GM23338 (cell line): ENCODE results near the gene ZCCHC17. TPM values are rescaled to one million over a fixed set of nuclear protein-coding genes. Genes with fewer than 3 reads are reported as not detected.
A peak's percentile ranks its signal among the peaks of the same experiment; 100 is the strongest.

Source experiments
- ATAC-seq: fragments of 200-7000 bp; cut with Tn5 transposase; 3 replicates; pipeline ENCODE4 v1.9.1; 2020
- DNase-seq: peaks from one replicate; pipeline ENCODE4 v3.0.0-alpha.2; 2015; ENCODE audit warnings: low spot score
- H2AFZ ChIP-seq: fragments of 200-600 bp; sonication (generic); 2 replicates; pipeline ENCODE4 v1.8.0; 2016; ENCODE audit warnings: antibody characterized with exemption, mild to moderate bottlenecking, moderate library complexity
- H3F3A ChIP-seq: fragments of 200-600 bp; sonication (generic); replicated peaks from 2 replicates; pipeline ENCODE4 v1.8.0; 2017; ENCODE audit warnings: antibody characterized with exemption, mixed run types, low read depth
- H3K27ac ChIP-seq: fragments of 200-600 bp; sonication (generic); 2 replicates; pipeline ENCODE4 v1.6.1; 2016; ENCODE audit warnings: low read depth
- H3K27me3 ChIP-seq: fragments of 200-600 bp; sonication (generic); 2 replicates; pipeline ENCODE4 v1.8.0; 2016; ENCODE audit warnings: mild to moderate bottlenecking, mixed run types, moderate library complexity; ENCODE audit not compliant: insufficient read depth
- H3K36me3 ChIP-seq: fragments of 200-600 bp; sonication (generic); 2 replicates; pipeline ENCODE4 v1.8.0; 2016; ENCODE audit warnings: mild to moderate bottlenecking; ENCODE audit not compliant: insufficient read depth
- H3K4me1 ChIP-seq: fragments of 200-600 bp; sonication (generic); 2 replicates; pipeline ENCODE4 v1.8.0; 2016; ENCODE audit warnings: mild to moderate bottlenecking, moderate library complexity; ENCODE audit not compliant: insufficient read depth
- H3K4me2 ChIP-seq: fragments of 200-600 bp; sonication (generic); 2 replicates; pipeline ENCODE4 v1.7.1; 2017; ENCODE audit warnings: mixed run types
- H3K4me3 ChIP-seq: fragments of 200-600 bp; sonication (generic); 2 replicates; pipeline ENCODE4 v1.6.1; 2016; ENCODE audit warnings: mixed run types
- H3K79me2 ChIP-seq: fragments of 200-600 bp; sonication (generic); replicated peaks from 2 replicates; pipeline ENCODE4 v1.8.0; 2017; ENCODE audit warnings: mild to moderate bottlenecking; ENCODE audit not compliant: insufficient read depth
- H3K9me2 ChIP-seq: fragments of 200-600 bp; sonication (generic); 2 replicates; pipeline ENCODE4 v1.8.0; 2017; ENCODE audit not compliant: insufficient read depth
- H4K20me1 ChIP-seq: fragments of 200-600 bp; sonication (generic); replicated peaks from 2 replicates; pipeline ENCODE4 v1.8.0; 2017; ENCODE audit warnings: mild to moderate bottlenecking; ENCODE audit not compliant: insufficient read depth
- H3K27ac Mint-ChIP-seq: 2 replicates; pipeline ENCODE4 v1.8.0; 2020; ENCODE audit warnings: inconsistent platforms, mild to moderate bottlenecking, moderate library complexity, mixed read lengths
- H3K27me3 Mint-ChIP-seq: 3 replicates; pipeline ENCODE4 v1.8.0; 2022; ENCODE audit warnings: low read depth, mild to moderate bottlenecking, moderate library complexity, mixed read lengths, inconsistent platforms; ENCODE audit not compliant: insufficient read depth, poor library complexity
- H3K36me3 Mint-ChIP-seq: 3 replicates; pipeline ENCODE4 v1.8.0; 2021; ENCODE audit warnings: low read depth, mild to moderate bottlenecking, inconsistent platforms, moderate library complexity, mixed read lengths
- H3K4me1 Mint-ChIP-seq: 3 replicates; pipeline ENCODE4 v1.8.0; 2020; ENCODE audit warnings: mild to moderate bottlenecking, inconsistent platforms, mixed read lengths
- H3K4me3 Mint-ChIP-seq: 3 replicates; pipeline ENCODE4 v1.8.0; 2021; ENCODE audit warnings: moderate library complexity, mild to moderate bottlenecking, inconsistent platforms, mixed read lengths
- H3K9me3 Mint-ChIP-seq: 3 replicates; pipeline ENCODE4 v1.8.0; 2020; ENCODE audit warnings: moderate library complexity, mild to moderate bottlenecking, inconsistent platforms, mixed read lengths
- CREB1 ChIP-seq: fragments of 250-450 bp; sonication (Bioruptor Pico); IDR thresholded peaks from 2 replicates; pipeline ENCODE4 v1.5.0; 2020; ENCODE audit warnings: low read depth, mild to moderate bottlenecking, moderate library complexity
- CTCF ChIP-seq, 2 experiments: fragments of 200-600 bp in 1 of 2; sonication (generic) in 1 of 2; conservative IDR thresholded peaks; 2 replicates each; pipeline versions ENCODE4 v1.5.1 to v1.6.1; 2016 to 2017; ENCODE audit warnings: antibody characterized with exemption in 2 of 2, low read depth in 2 of 2, mild to moderate bottlenecking in 2 of 2, moderate library complexity in 1 of 2
- ETS1 ChIP-seq: IDR thresholded peaks from 2 replicates; pipeline ENCODE4 v1.6.1; 2016; ENCODE audit warnings: antibody characterized with exemption
- JUNB ChIP-seq: IDR thresholded peaks from one replicate; pipeline ENCODE4 v1.6.1; 2016; ENCODE audit warnings: antibody characterized with exemption; ENCODE audit not compliant: unreplicated experiment
- NANOG ChIP-seq: IDR thresholded peaks from 2 replicates; pipeline ENCODE4 v1.6.1; 2016; ENCODE audit warnings: antibody characterized with exemption, borderline replicate concordance
- POLR2AphosphoS5 ChIP-seq: IDR thresholded peaks from 2 replicates; pipeline ENCODE4 v1.6.1; 2016; ENCODE audit warnings: antibody characterized with exemption, low read depth
- ZNF331 ChIP-seq: fragments of 250-450 bp; sonication (Bioruptor Pico); IDR thresholded peaks from 2 replicates; pipeline ENCODE4 v1.5.0; 2020; ENCODE audit warnings: low read depth, mild to moderate bottlenecking, moderate library complexity
- ZNF462 ChIP-seq: fragments of 250-450 bp; sonication (Bioruptor Pico); IDR thresholded peaks from 2 replicates; pipeline ENCODE4 v1.5.0; 2020; ENCODE audit warnings: mild to moderate bottlenecking, moderate library complexity
- long read RNA-seq: library from polyadenylated mRNA; unstranded; transcript quantifications from one replicate; pipeline ENCODE4 v2.0.0, GENCODE V29; 2020; ENCODE audit not compliant: unreplicated experiment
- polyA plus RNA-seq: library from polyadenylated mRNA; unstranded; fragments of >200 nt; fragmentation: Nextera tagmentation; extraction: Ambion mirVana; gene quantifications from 2 replicates; pipeline ENCODE4 v1.2.1, GENCODE V29; 2016
- total RNA-seq: library from RNA; depleted of rRNA; stranded (reverse); fragments of >200 nt; shearing (Covaris generic); gene quantifications from 2 replicates; pipeline ENCODE4 v1.2.3, GENCODE V29; 2014; rRNA removed

ZCCHC17 gene
- total RNA-seq (40.1 and 43.7 TPM in 2 replicates), polyA plus RNA-seq (125 and 134 TPM in 2 replicates)
- long read RNA-seq, transcript ZCCHC17-204 (9 exons, 1,705 nt): minor isoform, 5 of 63 reads
- long read RNA-seq, transcript ZCCHC17-201 (8 exons, 1,605 nt): major isoform, 10 of 63 reads
- long read RNA-seq, transcript ZCCHC17-203 (8 exons, 761 nt): minor isoform, 5 of 63 reads
- long read RNA-seq, partial matches to known transcripts: 24 of 63 reads
- long read RNA-seq, other reads (novel, unspliced or antisense): 18 of 63 reads

GRCh38 chr1:31296486-31297276 lies at the start of gene ZCCHC17, which contains the start of gene SNRNP40:
TSS of gene ZCCHC17 (plus strand) at chr1:31297032. CDS start at chr1:31310099, 13,067 bp downstream.
TSS of gene SNRNP40 (minus strand) at chr1:31296788. CDS start at chr1:31296751, 37 bp downstream.
- Histone ChIP-seq H3K4me2 (peak within 1 kb of the TSS; percentile 98), H2AFZ (peak within 1 kb of the TSS; percentile 3; the same call in 1 of the 2 replicates), H3K36me3 (peaks cover 27% of the 10 kb centered on the region), H3K4me3 (peak within 1 kb of the TSS; percentile 85), H3K9me2 (no peaks in the 10 kb centered on the region), H3K27me3 (no peaks in the 10 kb centered on the region), H3K27ac (peak within 1 kb of the TSS; percentile 61), H4K20me1 (peaks cover 27% of the 10 kb centered on the region), H3K4me1 (peaks cover 4% of the 10 kb centered on the region), H3K79me2 (peaks cover 90% of the 10 kb centered on the region), H3F3A (peaks cover 14% of the 10 kb centered on the region; the same call in 1 of the 2 replicates)
- peak; percentile 95 for ATAC-seq
- Mint-ChIP-seq H3K27me3 (peaks cover 3% of the 10 kb centered on the region), H3K27ac (no peak within 1 kb of the TSS), H3K4me1 (peaks cover 13% of the 10 kb centered on the region), H3K36me3 (peaks cover 36% of the 10 kb centered on the region), H3K9me3 (no peaks in the 10 kb centered on the region), H3K4me3 (no peak within 1 kb of the TSS)
- DNase-seq: peak; percentile 100
- no peak for TF ChIP-seq NANOG
- TF ChIP-seq ETS1: 0 out of 2 replicates have a peak, but pooled peaks have one; percentile 69
- TF ChIP-seq POLR2AphosphoS5: peak; percentile 97
- no peak for TF ChIP-seq JUNB
- peak; percentile 94 for TF ChIP-seq CREB1 (CRISPR knock-in tag)
- 0 out of 4 replicates have a peak, but pooled peaks of 1 of the 2 experiments have one; percentile 14 for TF ChIP-seq CTCF (conservative IDR thresholded peaks at IDR 0.05; ENCODE audit: low read depth in 2 of 2)
- no peak for TF ChIP-seq ZNF331 (CRISPR knock-in tag)
- TF ChIP-seq ZNF462 (CRISPR knock-in tag): no peak
